ENCODE data around the gene SLC5A2.

SLC5A2 gene

GRCh38 chr16:31460582-31461002, 22.3 kb upstream of the SLC5A2 start:
- DNase-seq: no peak

- DNase-seq: no peak
Measured at GRCh38 chr16:31461201-31461920, 21.6 kb upstream of the SLC5A2 start.

GRCh38 chr16:31461921-31462804, 20.8 kb upstream of the SLC5A2 start:
- DNase-seq: no peak

GRCh38 chr16:31464348-31464769, 18.6 kb upstream of the SLC5A2 start:
- DNase-seq: no peak

- DNase-seq: no peak
Measured at GRCh38 chr16:31464781-31465260, 18.1 kb upstream of the SLC5A2 start.

GRCh38 chr16:31465788-31466370, 17.0 kb upstream of the SLC5A2 start:
- DNase-seq: no peak

GRCh38 chr16:31466381-31466841, 16.5 kb upstream of the SLC5A2 start:
- DNase-seq: no peak

- peak; percentile 70 for DNase-seq
Measured at GRCh38 chr16:31467151-31467773, 15.7 kb upstream of the SLC5A2 start.

GRCh38 chr16:31467858-31468257, 15.1 kb upstream of the SLC5A2 start:
- DNase-seq: no peak

GRCh38 chr16:31470615-31471014, 12.3 kb upstream of the SLC5A2 start:
- no peak for DNase-seq

GRCh38 chr16:31471241-31471874, 11.6 kb upstream of the SLC5A2 start:
- no peak for DNase-seq

GRCh38 chr16:31471875-31472708, 10.8 kb upstream of the SLC5A2 start, which contains the start of gene TGFB1I1:
TGFB1I1 (plus strand) TSS chr16:31472152; CDS start chr16:31472189, 37 bp downstream.
- peak; percentile 18 for DNase-seq

GRCh38 chr16:31472709-31473203, 10.2 kb upstream of the SLC5A2 start:
- peak; percentile 92 for DNase-seq

GRCh38 chr16:31473264-31473984, 9.5 kb upstream of the SLC5A2 start:
- DNase-seq: no peak

GRCh38 chr16:31474173-31474714, 8.7 kb upstream of the SLC5A2 start:
- no peak for DNase-seq

- DNase-seq: no peak
Measured at GRCh38 chr16:31474773-31475738, 7.9 kb upstream of the SLC5A2 start.

- no peak for DNase-seq
Measured at GRCh38 chr16:31475946-31476302, 7.0 kb upstream of the SLC5A2 start.

- DNase-seq: no peak
Measured at GRCh38 chr16:31476303-31477219, 6.4 kb upstream of the SLC5A2 start.

Measured in GDM1 (cell line).